HG03175 (cell line): ENCODE results near the gene NDUFB8.
A peak's percentile ranks its signal among the peaks of the same experiment; 100 is the strongest.
"Not testable (repeated sequence)": the region's sequence is repeated elsewhere in the genome, so short reads cannot be mapped to it uniquely, and the experiment has no call there.

Experiments used
- ATAC-seq: cut with Tn5 transposase; IDR thresholded peaks from one replicate; pipeline ENCODE4 v1.9.1; 2021; ENCODE audit warnings: mild to moderate bottlenecking, moderate library complexity; ENCODE audit not compliant: unreplicated experiment

NDUFB8 gene

DNA sequence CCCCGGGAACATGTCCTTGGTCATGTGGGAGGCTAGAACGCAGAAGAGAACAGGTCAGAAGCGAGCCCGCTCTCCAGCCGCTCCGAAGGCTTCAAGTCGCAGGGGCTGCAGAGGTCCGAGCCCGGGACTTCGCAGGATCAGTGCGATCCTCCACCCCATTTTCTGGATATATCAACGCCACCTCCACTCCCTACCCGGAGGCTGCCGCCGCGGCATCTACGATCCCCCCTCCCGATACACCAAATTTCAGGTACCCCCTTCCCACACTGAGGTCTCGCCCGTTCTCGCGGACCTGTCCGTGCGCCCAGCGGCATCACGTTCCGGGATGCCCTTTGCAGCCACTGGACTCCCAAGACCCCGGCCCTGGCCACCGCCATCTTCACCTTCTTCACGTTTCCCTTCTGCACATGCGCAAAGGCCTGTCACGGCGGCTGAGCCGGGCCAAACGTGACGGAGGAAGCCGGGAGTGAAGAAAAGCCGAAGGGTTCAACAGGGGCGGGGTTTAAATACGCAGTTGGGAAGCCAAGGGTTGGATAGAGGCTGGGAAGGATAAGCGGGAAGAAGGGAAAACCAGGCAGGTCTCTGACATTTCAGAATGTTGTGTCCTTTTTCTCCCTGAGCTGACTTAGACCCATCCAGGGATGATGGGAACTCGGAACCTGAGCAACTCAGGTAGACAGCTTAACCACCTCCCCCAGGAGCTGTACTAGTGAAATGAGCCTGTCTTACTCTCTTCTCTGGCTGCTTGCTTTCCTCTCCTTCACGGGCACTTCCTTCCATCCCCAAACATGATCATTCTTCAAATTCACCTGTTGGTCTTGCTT lies at the start of gene NDUFB8:
TSS of gene NDUFB8 (minus strand) at position 397 of the 824 bp plus-strand sequence. CDS start at position 377, 20 bp downstream.
- no peak for ATAC-seq

DNA sequence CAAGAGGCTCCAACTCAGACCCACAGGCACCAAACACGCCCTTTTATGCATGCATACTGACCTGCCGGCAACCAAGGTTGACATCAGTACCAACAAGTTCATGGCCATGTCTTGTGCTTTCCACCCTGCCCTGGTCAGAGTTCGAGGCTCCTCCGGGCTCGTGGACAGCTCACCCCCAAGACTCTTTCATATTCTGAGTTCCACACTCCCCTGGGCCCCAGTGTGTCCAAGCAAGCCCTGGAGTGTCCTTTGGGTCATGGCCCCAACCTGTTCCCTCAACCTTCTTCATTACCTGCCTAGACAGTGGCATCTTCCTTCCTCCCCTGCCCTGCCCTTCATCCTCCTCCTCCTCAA lies 46.6 kb upstream of the NDUFB8 start:
- no peak for ATAC-seq

DNA sequence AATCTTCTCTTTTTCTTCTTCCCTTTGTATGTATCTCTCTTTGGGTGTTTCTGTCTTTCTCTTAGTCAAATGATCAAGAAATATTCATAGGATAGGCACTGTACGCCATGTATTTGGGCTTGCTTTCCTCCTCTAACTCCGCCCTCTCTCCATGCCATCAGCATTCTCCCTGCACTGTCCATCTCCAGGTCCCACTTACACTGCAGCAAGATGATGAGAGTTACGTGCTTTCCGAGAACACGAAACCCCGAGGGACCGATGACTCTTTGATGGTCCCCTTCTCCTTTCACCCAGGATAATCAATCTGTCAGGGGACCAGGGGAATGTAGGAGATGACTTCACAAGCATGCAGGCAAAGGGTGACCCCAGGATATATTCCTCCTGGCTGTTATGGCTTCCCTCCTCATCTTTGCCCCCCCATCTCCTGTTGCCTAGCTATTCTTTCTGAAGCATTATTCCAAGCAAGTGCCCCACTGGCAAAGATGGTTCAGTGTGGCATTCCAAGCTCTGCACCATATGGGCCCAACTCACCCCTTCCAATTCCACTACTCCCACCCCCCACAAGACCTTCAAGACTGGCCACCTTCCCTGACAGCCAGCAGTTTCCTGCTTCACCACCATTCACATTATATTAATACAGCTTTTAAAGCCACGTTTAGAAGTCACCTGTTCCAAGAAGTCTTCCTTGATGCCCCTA lies 46.1 kb upstream of the NDUFB8 start:
- ATAC-seq: no peak

DNA sequence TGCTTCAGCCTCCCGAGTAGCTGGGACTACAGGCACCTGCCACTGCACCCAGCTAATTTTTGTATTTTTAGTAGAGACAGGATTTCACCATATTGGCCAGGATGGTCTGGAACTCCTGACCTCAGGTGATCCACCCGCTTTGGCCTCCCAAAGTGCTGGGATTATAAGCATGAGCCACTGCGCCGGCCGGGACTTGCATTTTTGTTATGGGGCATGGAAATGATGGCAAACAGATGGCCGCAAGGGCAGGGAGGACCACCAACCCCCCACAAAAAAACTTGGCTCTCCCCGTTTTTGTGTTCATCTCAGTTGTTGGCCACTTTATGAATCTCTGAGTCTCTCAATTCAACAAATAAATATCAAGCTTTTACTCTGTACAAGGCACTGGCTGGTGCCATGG lies 45.5 kb upstream of the NDUFB8 start:
- not testable (repeated sequence) for ATAC-seq

DNA sequence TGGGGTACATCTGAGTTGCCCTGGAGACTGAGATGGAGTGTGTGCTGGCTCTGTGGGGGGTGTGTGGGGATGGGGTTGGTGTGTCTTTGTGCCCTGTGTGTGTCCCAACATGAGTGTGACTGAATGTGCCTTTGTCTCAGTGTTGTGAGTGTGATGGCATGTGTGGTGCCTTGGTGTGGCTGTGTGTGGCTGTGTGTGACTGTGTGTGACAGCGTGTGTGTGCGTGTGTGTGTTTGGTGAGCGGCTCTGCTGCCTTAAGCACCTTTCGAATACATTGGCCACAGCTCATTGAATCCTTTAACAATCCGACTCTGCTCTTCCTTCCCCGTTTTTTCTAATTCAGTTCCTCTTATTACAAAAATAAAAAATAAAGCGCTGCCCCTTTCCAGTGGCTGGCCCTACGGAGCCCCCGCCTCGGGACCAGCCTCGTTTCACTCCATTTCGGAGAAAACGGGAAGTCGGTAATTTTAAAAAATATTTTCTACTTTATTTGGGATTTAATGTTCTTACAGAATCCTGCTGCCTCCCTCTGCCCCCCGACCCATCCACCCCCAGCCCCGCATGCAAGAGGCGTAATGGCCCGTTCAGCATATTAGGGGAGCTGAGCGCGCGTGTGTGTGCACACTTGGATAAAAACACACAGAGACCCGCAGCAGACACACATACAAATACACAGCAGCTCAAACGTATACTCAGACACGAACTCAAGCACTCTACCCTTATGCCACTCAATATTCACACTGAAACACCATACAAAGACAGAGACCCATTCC lies 41.6 kb upstream of the NDUFB8 start:
- ATAC-seq: no peak

DNA sequence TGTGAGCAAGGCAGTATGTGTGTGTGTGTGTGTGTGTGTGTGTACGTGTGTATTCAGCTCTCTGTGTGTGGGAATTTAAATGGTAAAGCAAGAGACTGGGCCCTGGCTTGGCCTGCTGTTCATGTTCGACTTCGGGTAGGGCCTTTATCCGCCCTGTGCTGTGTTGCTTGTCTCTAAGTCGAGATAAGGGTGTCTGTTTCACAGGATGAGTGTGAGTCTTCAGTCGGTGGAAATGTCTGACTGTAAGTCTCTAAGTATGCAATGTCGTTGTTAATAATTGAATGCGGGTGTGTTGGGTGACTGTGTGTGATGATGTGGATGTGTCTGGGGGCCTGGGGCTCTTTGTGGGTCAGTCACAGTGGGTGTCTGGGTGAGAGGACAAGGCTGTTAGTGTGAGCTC lies 40.8 kb upstream of the NDUFB8 start:
- no peak for ATAC-seq

DNA sequence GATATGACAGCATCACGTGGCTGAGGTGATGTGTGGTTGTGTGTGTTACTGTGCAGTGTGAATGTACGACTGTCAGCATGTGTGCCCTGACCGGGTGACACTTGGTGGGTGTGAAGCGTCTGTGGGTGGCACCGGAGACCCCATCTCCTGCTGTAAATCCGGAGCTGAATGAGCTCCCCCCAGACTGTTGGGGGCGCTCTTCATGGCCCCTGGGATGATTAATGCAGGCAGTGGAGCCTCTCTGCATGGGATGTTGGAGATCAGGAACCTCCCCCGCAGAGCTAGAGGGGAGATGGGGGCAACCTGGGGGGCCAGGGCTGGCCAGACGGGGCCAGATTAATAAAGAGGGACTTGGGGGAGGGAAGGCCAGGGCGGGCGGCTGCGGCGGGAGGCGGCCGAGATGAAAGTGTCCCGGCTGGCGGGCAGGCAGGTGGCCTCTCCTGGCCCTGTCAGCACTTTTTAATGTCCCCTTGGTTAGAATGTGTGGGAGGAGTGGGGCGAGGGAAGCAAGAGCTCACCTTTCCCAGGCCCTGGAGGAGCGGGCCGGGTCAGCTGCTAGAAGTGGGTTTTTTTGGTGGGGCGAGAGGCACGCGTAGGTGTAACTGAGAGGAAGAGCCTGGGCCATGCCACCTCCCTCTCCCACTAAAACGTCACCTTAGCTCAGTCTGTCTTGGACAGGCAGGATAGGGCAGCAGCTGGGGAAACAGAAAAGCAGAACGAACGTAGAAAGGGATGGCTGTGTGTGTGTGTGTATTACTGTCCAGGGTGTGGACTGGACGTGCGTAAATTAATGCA lies 40.2 kb upstream of the NDUFB8 start:
- ATAC-seq: no peak

DNA sequence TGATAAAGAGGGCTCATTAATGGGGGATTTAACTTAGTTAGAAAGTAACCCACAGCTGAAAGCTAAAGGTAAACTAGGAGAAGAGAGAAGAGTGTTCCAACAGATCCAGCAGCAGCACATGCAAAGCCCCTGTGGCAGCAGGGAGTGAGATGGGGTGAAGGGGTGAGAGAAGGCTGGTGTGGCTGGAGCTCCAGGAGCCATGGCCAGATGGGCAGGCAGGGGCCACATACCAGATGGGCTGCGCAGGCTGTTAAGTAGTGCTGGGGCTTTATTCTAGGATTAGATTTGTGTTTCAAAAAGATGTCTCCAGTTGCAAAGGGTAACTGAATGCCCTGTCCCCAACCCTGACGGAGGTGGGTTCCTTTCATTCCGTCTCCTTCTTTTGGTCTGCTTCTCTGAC lies 39.2 kb upstream of the NDUFB8 start:
- ATAC-seq: no peak

DNA sequence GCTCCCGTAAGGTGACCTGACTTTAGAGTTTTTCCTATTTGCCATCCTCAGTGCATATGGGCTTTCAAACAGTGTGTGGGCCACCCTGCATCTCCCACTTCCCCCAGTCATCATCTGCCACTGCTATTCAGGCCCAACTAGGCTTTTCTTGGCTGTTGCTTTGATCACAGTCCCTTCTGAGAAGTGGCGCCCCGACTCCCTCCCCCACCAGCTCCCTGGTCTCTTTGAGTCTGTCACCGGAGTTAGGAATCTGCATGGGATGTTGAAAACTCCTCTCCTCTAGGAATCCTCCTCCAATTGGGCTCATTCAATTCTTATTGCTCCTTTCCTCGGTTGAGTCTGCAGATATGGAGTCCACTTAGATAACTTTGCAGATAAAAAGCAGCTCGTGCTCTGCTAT lies 38.2 kb upstream of the NDUFB8 start:
- no peak for ATAC-seq

DNA sequence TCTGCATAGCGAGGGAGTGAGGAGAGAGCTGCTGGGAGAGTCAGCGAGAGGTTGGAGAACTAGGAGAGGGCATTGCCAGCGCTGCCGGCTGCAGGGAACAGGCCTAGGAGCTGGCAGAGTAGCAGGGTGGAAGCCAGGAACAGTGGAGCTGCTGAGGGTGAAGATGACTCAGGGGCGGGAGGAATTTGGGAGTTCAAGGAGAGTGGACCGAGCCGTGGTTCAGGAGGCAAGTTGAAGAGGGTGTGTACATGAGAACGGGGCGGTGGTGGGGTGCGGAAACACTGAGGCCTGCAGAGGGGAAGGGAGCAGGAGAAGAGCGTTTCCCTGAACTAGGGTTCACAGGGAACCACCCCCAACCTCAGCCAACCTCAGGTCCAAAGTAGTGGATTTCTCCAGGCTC lies 37.6 kb upstream of the NDUFB8 start:
- ATAC-seq: no peak

DNA sequence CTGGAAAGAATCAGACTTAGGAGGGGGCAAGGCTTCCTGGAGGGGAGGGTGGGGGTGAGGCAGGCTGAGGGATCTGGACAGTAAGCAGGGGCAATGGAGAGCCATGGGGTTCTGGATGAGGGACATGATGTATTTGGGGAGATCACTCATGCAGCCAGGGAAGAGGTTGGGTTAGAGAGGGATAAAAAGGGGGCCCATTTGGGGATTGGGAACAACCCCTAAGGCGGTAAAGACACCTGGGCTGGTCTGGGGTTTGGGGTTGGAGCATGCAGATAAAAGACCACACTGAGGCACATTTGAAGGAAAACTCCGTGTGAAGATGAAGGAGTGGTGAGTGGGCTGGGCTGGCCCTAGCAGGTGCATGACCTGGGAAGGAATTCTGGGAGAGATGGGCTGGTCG lies 36.9 kb upstream of the NDUFB8 start:
- no peak for ATAC-seq

DNA sequence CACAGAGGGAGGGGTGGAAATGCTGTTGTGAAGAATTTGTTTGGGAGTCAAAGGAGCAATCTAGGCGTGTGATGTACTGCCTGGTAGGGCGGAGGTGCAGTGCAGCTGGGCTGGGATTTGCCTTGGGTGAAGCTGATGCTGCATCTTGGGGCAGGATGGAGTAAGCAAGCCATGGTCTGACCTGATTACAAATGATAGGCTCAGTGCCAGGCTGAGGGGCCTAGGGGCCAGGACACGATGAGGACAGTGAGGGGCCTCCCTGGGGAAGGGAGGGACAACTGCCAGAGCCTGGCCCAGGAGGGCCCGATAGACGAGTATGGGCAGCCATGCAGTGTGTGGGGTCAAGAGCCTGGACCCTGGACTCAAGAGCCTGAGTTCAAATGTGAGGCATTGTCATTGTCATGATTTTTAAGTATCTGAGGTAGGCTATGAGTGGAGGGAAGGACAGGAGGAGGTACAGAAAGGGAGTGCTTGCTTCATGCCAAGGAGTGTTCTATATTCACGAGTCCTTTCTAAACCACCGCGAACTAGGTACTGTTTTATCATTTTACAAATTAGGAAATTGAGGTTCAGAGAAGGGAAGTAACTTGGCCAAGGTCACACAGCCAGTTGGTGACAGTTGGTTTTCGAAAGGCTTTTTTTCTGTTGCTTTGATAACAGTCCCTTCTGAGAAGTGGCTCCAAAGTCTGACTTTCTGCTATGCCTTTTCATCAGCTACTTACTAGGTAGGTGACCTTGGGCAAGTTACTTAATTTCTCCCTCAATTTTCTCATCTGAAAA lies 35.7 kb upstream of the NDUFB8 start:
- ATAC-seq: no peak

DNA sequence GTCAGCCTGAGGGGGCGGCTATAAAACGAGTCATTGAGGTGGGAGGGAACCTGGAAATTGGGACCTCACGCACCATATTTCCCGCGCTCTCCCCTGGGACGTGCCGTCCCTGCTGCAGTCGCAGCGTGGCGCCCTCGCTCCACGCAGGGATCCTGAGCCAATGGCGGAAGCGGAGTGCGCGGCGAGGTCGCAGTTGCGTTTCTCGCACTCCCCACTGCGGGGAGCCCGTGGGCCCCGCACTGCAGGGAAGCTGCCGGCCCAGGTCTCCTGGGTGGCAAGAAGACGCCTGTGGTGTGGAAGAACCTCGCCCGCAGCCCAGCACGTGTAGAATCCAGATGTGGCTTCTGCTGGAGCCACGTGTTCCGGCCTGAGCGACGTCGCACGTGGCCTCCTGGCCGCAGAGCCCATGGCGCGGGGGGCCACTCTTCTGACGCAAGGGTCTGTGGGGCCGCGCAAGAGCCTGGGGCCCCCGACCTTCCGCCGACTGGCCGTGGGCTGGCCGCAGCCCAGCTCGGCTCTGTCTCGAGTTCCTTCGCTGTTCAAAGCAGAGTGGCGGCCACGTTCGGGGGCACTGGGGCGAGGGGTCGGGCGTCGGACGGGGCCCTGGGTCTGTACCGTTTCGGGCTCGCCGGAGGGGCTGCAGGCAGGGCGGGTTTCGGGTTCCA lies 32.5 kb upstream of the NDUFB8 start:
- peak; percentile 76 for ATAC-seq

DNA sequence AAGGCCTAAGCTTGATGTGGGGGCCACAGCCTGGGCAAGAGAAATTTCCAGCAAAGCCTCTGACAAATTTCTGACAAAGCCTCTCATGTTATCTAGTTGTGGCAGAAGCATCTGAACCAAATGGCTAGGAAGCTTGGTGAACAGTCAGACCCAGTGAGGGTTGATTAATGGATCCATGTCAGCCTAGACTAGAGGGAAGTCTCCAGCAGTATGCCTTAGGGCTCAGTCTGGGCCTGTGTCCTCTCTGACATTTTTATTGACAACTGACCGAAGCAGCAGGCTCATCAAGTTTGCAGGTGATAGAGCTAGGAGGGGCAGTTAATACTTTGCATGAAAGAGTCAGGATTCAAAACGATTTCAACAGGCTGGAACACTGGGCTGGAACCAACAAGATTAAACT lies 31.3 kb upstream of the NDUFB8 start:
- ATAC-seq: no peak

DNA sequence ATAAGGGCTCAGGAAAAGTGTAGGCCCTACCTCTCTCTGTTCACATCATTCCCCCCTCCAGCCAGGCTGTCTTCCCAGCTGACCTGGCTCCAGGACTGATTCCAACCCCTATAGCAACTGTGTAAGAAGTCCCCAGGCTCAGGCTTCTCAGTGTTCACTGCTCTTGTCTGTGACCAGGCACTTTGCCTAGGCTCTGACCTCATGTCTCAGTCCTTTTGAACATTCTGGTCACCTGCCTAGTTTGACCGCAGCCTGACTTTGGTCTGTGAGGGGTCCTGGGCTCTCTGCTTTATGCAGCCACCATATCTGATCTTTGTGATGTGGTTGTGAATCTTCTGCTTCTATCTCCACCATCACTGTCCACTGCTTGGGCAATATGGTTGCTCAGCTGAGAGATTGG lies 30.6 kb upstream of the NDUFB8 start:
- ATAC-seq: no peak

DNA sequence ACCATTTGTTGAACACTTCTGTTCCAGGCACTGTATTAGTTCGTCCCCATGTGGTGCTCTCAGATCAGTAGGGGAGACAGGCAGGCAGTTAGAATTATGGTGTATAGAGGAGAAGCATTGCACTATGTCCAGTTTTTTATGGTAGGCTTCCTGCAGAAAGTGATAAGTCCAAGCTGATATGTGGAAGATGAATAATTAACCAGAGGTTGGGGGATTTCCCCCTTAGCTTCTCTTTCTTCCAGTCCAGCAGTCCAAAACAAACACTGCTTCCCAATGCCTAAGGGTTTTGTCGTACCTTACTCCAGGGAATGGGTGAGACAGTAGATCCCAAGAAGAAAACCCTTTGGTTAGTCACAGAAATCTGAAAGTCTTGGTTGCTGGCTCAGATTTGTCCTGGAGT lies 25.2 kb upstream of the NDUFB8 start:
- ATAC-seq: no peak

DNA sequence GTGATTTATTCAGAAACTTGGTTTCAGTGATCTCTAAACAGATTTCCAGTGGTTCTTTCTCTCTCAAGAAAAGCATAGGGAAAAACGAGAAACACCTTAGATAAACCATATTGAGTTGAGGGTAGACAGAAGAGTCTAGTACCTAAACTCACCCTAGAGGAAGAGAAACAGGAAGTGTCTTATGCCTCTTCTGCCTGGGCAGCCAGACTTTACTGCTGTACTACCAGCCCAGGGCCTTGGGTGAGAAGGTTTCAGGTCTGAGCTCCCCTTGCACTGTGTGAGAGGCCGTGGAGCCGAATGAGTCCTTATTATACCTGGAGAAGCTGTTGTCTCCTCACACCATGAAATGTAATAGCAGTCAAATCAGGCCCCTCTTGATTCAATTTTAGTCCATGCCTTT lies 24.3 kb upstream of the NDUFB8 start:
- ATAC-seq: no peak

DNA sequence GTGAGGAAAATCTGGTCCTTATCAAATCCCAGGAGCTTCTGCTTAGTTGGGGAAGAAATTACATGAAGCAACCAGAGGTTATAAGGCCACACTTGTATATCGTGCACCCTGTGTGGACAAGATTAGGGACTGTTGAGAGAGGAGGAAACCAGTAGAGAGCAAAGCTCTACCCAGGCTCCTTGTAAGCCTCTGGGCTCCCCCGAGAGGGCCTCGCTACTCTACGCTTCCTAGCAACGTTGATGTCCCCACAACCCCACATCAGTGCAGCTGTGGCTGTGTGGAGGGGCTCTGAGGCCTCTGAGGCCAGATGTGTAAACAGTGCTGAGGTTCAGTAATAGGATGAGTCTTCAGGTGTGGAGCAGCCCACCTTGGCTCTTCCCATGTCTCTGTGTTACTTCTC lies 22.1 kb upstream of the NDUFB8 start:
- no peak for ATAC-seq

DNA sequence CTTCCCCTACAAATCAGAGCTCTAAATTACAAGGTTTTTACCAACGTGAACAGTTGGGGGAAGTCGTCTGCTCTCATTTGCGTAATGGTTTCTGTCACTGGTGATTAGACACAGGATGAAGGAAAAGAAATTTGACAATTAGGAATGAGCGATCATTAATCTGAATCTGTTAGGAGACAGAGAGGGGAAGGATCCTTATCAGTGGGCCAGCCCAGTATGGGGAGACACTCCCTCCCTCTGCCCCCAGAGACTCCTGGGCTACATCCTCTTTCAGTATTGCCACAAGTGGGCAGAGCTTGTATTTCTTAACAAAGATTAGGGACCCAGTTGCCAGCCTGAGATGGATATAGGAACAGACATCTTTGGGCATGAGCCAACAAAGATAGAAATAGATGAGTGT lies 21.5 kb upstream of the NDUFB8 start:
- no peak for ATAC-seq

DNA sequence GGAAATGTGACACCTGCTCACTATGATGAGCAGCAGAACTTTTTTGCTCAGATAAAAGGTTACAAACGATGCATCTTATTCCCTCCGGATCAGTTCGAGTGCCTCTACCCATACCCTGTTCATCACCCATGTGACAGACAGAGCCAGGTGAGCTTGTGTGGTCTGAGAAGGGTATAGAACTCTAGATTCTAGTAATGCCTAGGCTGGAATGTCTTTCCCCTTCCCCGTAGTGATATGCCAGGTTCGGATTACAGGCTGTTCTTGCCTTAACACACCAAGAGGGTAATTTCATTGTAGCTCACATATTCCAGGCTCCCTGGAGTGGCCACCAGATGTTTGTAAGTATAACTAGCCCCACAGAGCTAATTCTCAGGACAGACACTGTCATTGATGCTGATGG lies 15.3 kb upstream of the NDUFB8 start:
- no peak for ATAC-seq
